Measurements from ENCODE around the gene APOLD1.

Gene APOLD1

DNA sequence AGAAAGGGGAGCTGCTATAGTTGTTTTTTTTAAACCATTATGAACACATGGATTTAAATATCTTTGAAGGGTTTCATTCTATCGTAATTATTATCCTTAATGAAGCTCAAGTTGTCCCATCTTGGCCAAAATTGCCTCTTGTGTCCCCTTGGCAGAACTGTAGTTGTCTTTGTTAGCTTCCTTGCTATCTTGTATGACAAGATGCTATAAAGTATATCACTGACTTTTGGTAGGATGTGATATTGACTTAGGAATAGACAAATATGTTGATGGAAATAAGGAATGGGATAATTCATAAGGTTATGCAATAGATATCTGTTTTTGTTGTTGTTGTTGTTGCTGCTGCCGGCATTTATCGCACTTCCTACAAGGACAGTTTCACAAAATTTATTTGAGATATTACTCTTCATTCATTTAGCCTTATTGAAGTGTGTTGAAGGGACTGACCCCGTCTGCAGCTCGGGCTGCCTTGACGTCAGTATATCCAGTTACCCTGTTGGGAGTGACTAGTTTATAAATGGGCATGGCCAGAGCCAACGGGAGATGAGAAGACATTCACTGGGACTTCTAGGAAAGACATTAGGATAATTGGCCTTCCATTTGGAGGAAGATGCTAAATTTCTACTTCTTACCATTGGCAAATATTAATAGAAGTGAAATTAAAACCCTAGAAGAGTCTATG lies 26.1 kb upstream of the APOLD1 start:
- Histone ChIP-seq H3K4me2 (ENCODE audit: low read length) (no peak overlapping the region), H3K4me3 (ENCODE audit: low read length) (no peak overlapping the region), H3K56ac (ENCODE audit: low read length) (no peak overlapping the region), H3K18ac (ENCODE audit: low read length) (no peak overlapping the region), H3K79me1 (ENCODE audit: low read length) (no peaks in the 10 kb centered on the region), H3K4ac (ENCODE audit: low read depth, low read length) (no peak overlapping the region), H3K23ac (ENCODE audit: low read length) (no peak overlapping the region), H4K8ac (ENCODE audit: low read depth, low read length) (no peak overlapping the region), H3K9ac (ENCODE audit: low read length) (no peak overlapping the region), H3K27ac (ENCODE audit: low read depth, low read length) (no peak overlapping the region), H2BK5ac (ENCODE audit: low read length) (no peak overlapping the region), H3K4me1 (ENCODE audit: control insufficient read depth, low read depth, low read length) (no peaks in the 10 kb centered on the region), H2AK5ac (ENCODE audit: low read length) (no peak overlapping the region), H2BK120ac (ENCODE audit: low read depth, low read length) (no peak overlapping the region), H4K5ac (ENCODE audit: low read length) (no peak overlapping the region), H3K79me2 (ENCODE audit: control insufficient read depth, insufficient read depth, low read length) (no peaks in the 10 kb centered on the region), H3K36me3 (ENCODE audit: control insufficient read depth, insufficient read depth, low read length) (no peaks in the 10 kb centered on the region), H2BK15ac (replicated peaks; ENCODE audit: low read depth) (no peak overlapping the region), H3K27me3 (ENCODE audit: insufficient read depth, low read length, poor library complexity) (no peaks in the 10 kb centered on the region)
- DNase-seq = no peak
- WGBS (ENCODE audit: extremely low coverage, insufficient coverage, low lambda C conversion rate) = no CpG with 5 or more reads among the region's 7 CpGs

DNA sequence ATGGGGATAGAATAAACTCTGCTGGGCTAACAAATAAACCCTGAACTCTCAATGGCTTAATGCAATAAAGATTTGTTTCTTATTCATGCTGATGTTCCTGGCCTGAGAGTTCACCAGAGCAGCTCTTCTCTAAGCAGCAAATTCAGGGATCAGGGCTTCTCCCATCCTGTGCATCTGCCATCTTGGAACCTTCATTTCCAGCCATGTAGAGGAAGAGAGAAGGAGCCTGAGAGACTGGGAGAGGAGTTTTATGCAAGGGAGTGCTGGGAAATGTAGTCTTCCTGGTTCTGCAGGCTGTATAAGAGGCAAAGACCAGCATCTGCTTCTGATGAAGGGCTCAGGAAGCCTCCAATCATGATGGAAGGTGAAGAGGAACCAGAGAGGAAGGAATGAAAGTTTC lies 20.6 kb upstream of the APOLD1 start:
- H3K4me1 ChIP-seq (ENCODE audit: control insufficient read depth, low read depth, low read length) = no peaks in the 10 kb centered on the region
- H3K36me3 ChIP-seq (ENCODE audit: control insufficient read depth, insufficient read depth, low read length) = no peaks in the 10 kb centered on the region

DNA sequence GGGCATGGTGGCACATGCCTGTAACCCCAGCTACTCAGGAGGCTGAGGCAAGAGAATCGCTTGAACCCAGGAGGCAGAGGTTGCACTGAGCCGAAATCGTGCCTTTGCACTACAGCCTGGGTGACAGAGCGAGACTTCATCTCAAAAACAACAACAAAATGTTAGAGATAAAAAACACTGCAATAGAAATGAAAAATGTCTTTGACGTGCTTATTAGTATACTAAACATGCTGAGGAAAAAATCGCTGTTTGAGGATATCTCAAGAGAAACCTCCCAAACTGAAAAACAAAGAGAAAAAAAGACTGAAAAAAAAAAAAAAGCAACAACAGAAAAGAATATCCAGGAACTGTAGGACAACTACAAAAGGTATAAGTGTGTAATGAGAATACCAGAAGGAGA lies 15.2 kb upstream of the APOLD1 start:
- H3K27me3 ChIP-seq (ENCODE audit: insufficient read depth, low read length, poor library complexity) = no peaks in the 10 kb centered on the region
- H3K56ac ChIP-seq (ENCODE audit: low read length) = no peak overlapping the region
- no peak overlapping the region for H3K27ac ChIP-seq (ENCODE audit: low read depth, low read length)
- no peak for DNase-seq
- H3K79me1 ChIP-seq (ENCODE audit: low read length) = no peaks in the 10 kb centered on the region
- no peak overlapping the region for H2BK120ac ChIP-seq (ENCODE audit: low read depth, low read length)
- H4K5ac ChIP-seq (ENCODE audit: low read length) = no peak overlapping the region
- no peak overlapping the region for H4K8ac ChIP-seq (ENCODE audit: low read depth, low read length)
- no peak overlapping the region for H3K18ac ChIP-seq (ENCODE audit: low read length)
- H2BK15ac ChIP-seq (replicated peaks; ENCODE audit: low read depth) = no peak overlapping the region
- no peaks in the 10 kb centered on the region for H3K36me3 ChIP-seq (ENCODE audit: control insufficient read depth, insufficient read depth, low read length)
- no peaks in the 10 kb centered on the region for H3K4me1 ChIP-seq (ENCODE audit: control insufficient read depth, low read depth, low read length)
- no CpG with 5 or more reads among the region's 6 CpGs for WGBS (ENCODE audit: extremely low coverage, insufficient coverage, low lambda C conversion rate)
- no peak overlapping the region for H3K4me3 ChIP-seq (ENCODE audit: low read length)
- H3K9ac ChIP-seq (ENCODE audit: low read length) = no peak overlapping the region
- no peak overlapping the region for H3K4ac ChIP-seq (ENCODE audit: low read depth, low read length)
- no peak overlapping the region for H3K4me2 ChIP-seq (ENCODE audit: low read length)
- H2AK5ac ChIP-seq (ENCODE audit: low read length) = no peak overlapping the region
- no peaks in the 10 kb centered on the region for H3K79me2 ChIP-seq (ENCODE audit: control insufficient read depth, insufficient read depth, low read length)
- H3K23ac ChIP-seq (ENCODE audit: low read length) = no peak overlapping the region
- no peak overlapping the region for H2BK5ac ChIP-seq (ENCODE audit: low read length)

More for the DNA sequence above, 20.6 kb upstream of the APOLD1 start:
- Histone ChIP-seq H3K23ac (ENCODE audit: low read length) (no peak overlapping the region), H3K27ac (ENCODE audit: low read depth, low read length) (no peak overlapping the region), H2BK15ac (replicated peaks; ENCODE audit: low read depth) (no peak overlapping the region), H2AK5ac (ENCODE audit: low read length) (no peak overlapping the region), H2BK120ac (ENCODE audit: low read depth, low read length) (no peak overlapping the region), H4K5ac (ENCODE audit: low read length) (no peak overlapping the region), H3K56ac (ENCODE audit: low read length) (no peak overlapping the region), H3K9ac (ENCODE audit: low read length) (no peak overlapping the region), H3K79me1 (ENCODE audit: low read length) (no peaks in the 10 kb centered on the region), H3K79me2 (ENCODE audit: control insufficient read depth, insufficient read depth, low read length) (no peaks in the 10 kb centered on the region), H3K4me3 (ENCODE audit: low read length) (no peak overlapping the region), H3K27me3 (ENCODE audit: insufficient read depth, low read length, poor library complexity) (no peaks in the 10 kb centered on the region), H2BK5ac (ENCODE audit: low read length) (no peak overlapping the region), H3K4me2 (ENCODE audit: low read length) (no peak overlapping the region), H3K18ac (ENCODE audit: low read length) (no peak overlapping the region), H4K8ac (ENCODE audit: low read depth, low read length) (no peak overlapping the region), H3K4ac (ENCODE audit: low read depth, low read length) (no peak overlapping the region)
- no peak for DNase-seq

DNA sequence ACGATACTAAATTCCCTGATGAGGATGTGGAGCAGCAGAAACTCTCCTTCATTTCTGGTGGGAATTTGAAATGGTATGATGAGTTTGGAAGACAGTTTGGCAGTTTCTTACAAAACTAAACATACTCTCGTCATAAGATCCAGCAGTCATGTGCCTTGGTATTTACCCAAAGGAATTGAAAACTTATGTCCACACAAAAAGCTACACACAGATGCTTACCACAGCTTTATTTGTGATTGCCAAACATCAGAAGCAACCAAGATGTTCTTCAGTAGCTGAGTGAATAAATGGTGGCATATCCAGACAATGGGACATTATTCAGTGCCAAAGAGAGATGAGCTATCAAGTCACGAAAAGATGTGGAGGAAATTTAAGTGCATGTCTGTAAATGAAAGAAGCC lies 10.7 kb upstream of the APOLD1 start:
- Histone ChIP-seq H2BK5ac (ENCODE audit: low read length) (no peak overlapping the region), H3K79me1 (ENCODE audit: low read length) (no peaks in the 10 kb centered on the region), H3K23ac (ENCODE audit: low read length) (no peak overlapping the region), H3K56ac (ENCODE audit: low read length) (no peak overlapping the region), H3K79me2 (ENCODE audit: control insufficient read depth, insufficient read depth, low read length) (no peaks in the 10 kb centered on the region), H4K5ac (ENCODE audit: low read length) (no peak overlapping the region), H3K4me1 (ENCODE audit: control insufficient read depth, low read depth, low read length) (no peaks in the 10 kb centered on the region), H3K4me2 (ENCODE audit: low read length) (no peak overlapping the region), H4K8ac (ENCODE audit: low read depth, low read length) (no peak overlapping the region), H3K36me3 (ENCODE audit: control insufficient read depth, insufficient read depth, low read length) (no peaks in the 10 kb centered on the region), H3K27ac (ENCODE audit: low read depth, low read length) (no peak overlapping the region), H3K4ac (ENCODE audit: low read depth, low read length) (no peak overlapping the region), H3K9ac (ENCODE audit: low read length) (no peak overlapping the region), H3K27me3 (ENCODE audit: insufficient read depth, low read length, poor library complexity) (no peaks in the 10 kb centered on the region), H2AK5ac (ENCODE audit: low read length) (no peak overlapping the region), H3K18ac (ENCODE audit: low read length) (no peak overlapping the region), H3K4me3 (ENCODE audit: low read length) (no peak overlapping the region), H2BK15ac (replicated peaks; ENCODE audit: low read depth) (no peak overlapping the region), H2BK120ac (ENCODE audit: low read depth, low read length) (no peak overlapping the region)
- DNase-seq = no peak
- WGBS (ENCODE audit: extremely low coverage, insufficient coverage, low lambda C conversion rate) = no CpG with 5 or more reads among the region's 3 CpGs

DNA sequence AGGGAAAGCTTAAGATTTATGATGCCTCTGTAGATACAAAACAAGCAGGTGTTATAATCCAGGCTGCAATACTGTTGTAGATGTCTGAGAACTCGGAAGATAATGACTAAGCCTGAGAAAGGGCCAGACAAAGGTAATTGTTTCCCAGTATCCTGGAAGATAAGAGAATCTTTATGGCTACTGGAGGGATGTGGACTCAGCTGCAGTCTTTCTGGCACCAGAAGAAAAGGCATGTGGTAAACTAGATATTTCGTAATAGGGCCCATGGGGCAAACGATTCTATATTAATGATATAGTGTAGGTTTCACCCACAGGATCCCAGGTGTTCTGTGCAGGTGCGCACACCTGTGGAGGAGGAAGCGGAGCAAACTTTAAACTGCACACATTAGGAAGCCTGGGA lies 9.2 kb upstream of the APOLD1 start:
- Histone ChIP-seq H3K79me1 (ENCODE audit: low read length) (no peaks in the 10 kb centered on the region), H3K36me3 (ENCODE audit: control insufficient read depth, insufficient read depth, low read length) (no peaks in the 10 kb centered on the region), H3K18ac (ENCODE audit: low read length) (no peak overlapping the region), H3K4me1 (ENCODE audit: control insufficient read depth, low read depth, low read length) (no peaks in the 10 kb centered on the region), H3K4ac (ENCODE audit: low read depth, low read length) (no peak overlapping the region), H4K5ac (ENCODE audit: low read length) (no peak overlapping the region), H3K4me2 (ENCODE audit: low read length) (no peak overlapping the region), H2BK5ac (ENCODE audit: low read length) (no peak overlapping the region), H3K27me3 (ENCODE audit: insufficient read depth, low read length, poor library complexity) (no peaks in the 10 kb centered on the region), H2AK5ac (ENCODE audit: low read length) (no peak overlapping the region), H3K9ac (ENCODE audit: low read length) (no peak overlapping the region), H3K4me3 (ENCODE audit: low read length) (no peak overlapping the region), H3K27ac (ENCODE audit: low read depth, low read length) (peak overlapping the region; percentile 20), H3K56ac (ENCODE audit: low read length) (no peak overlapping the region), H3K79me2 (ENCODE audit: control insufficient read depth, insufficient read depth, low read length) (no peaks in the 10 kb centered on the region), H3K23ac (ENCODE audit: low read length) (no peak overlapping the region), H2BK120ac (ENCODE audit: low read depth, low read length) (no peak overlapping the region), H4K8ac (ENCODE audit: low read depth, low read length) (no peak overlapping the region), H2BK15ac (replicated peaks; ENCODE audit: low read depth) (no peak overlapping the region)
- no CpG with 5 or more reads among the region's 5 CpGs for WGBS (ENCODE audit: extremely low coverage, insufficient coverage, low lambda C conversion rate)
- peak; percentile 80 for DNase-seq

DNA sequence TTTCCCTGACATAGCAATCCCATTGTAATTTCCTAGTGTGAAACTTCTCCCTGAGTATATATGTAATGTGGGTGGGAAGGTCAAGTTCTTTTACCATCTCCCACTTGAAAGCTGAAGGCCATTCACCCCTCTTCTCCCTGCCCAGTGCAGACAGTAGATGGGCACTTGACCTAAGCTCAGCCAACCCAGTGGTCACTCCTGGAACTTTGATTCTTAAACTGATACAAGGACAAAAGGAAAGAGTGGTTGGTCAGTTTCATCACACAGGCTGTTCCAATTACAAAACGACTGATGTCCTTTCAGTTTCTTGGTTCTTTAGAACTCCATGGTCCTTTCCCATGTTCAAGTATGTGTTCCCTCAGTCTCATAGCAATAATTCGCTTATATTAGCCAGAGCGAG lies 8.4 kb upstream of the APOLD1 start:
- no peak overlapping the region for H3K4me2 ChIP-seq (ENCODE audit: low read length)
- H2BK5ac ChIP-seq (ENCODE audit: low read length) = no peak overlapping the region
- H3K79me2 ChIP-seq (ENCODE audit: control insufficient read depth, insufficient read depth, low read length) = no peaks in the 10 kb centered on the region
- H4K5ac ChIP-seq (ENCODE audit: low read length) = peak overlapping the region; percentile 12
- no CpG with 5 or more reads among the region's 3 CpGs for WGBS (ENCODE audit: extremely low coverage, insufficient coverage, low lambda C conversion rate)
- H2AK5ac ChIP-seq (ENCODE audit: low read length) = no peak overlapping the region
- H3K4ac ChIP-seq (ENCODE audit: low read depth, low read length) = no peak overlapping the region
- no peak overlapping the region for H3K56ac ChIP-seq (ENCODE audit: low read length)
- no peak overlapping the region for H3K4me3 ChIP-seq (ENCODE audit: low read length)
- H3K79me1 ChIP-seq (ENCODE audit: low read length) = no peaks in the 10 kb centered on the region
- no peak overlapping the region for H3K9ac ChIP-seq (ENCODE audit: low read length)
- H3K23ac ChIP-seq (ENCODE audit: low read length) = no peak overlapping the region
- no peak overlapping the region for H4K8ac ChIP-seq (ENCODE audit: low read depth, low read length)
- H3K27me3 ChIP-seq (ENCODE audit: insufficient read depth, low read length, poor library complexity) = no peaks in the 10 kb centered on the region
- no peak overlapping the region for H2BK120ac ChIP-seq (ENCODE audit: low read depth, low read length)
- H3K4me1 ChIP-seq (ENCODE audit: control insufficient read depth, low read depth, low read length) = no peaks in the 10 kb centered on the region
- no peaks in the 10 kb centered on the region for H3K36me3 ChIP-seq (ENCODE audit: control insufficient read depth, insufficient read depth, low read length)
- no peak overlapping the region for H3K27ac ChIP-seq (ENCODE audit: low read depth, low read length)
- no peak overlapping the region for H2BK15ac ChIP-seq (replicated peaks; ENCODE audit: low read depth)
- H3K18ac ChIP-seq (ENCODE audit: low read length) = no peak overlapping the region
- DNase-seq = no peak

Data from mesendoderm (in vitro differentiated cells).